Ovary (tissue), 9 donors: ENCODE data around the gene IL36A. TPM values are rescaled to one million over a fixed set of nuclear protein-coding genes. Genes with fewer than 3 reads are reported as not detected.

Experiments
- DNase-seq, 5 donors: peaks; one replicate each; pipeline ENCODE4 v3.0.0-alpha.2; 2019 to 2020
- H3K27ac ChIP-seq, 2 donors: fragments of 200-600 bp; one replicate each; pipeline versions ENCODE4 v1.5.1 to v1.8.0; 2019 to 2022
- H3K27me3 ChIP-seq: fragments of 200-600 bp; one replicate; pipeline ENCODE4 v1.8.0; 2022
- H3K36me3 ChIP-seq: fragments of 200-600 bp; sonication (generic); one replicate; pipeline ENCODE4 v1.5.1; 2019
- H3K4me1 ChIP-seq: one replicate; pipeline ENCODE4 v1.8.1; 2013; ENCODE audit warnings: mild to moderate bottlenecking, moderate library complexity; ENCODE audit not compliant: insufficient read depth
- H3K4me3 ChIP-seq: fragments of 200-600 bp; sonication (generic); one replicate; pipeline ENCODE4 v1.5.1; 2017
- H3K9me3 ChIP-seq, 2 donors: fragments of 200-600 bp in 1 of 2; sonication (generic) in 1 of 2; one replicate each; pipeline versions ENCODE4 v1.5.1 to v1.8.1; 2013 to 2019; ENCODE audit warnings: mild to moderate bottlenecking in 1 of 2, moderate library complexity in 1 of 2
- CTCF ChIP-seq, 3 donors: fragments of 450-650 bp in 2 of 3; fragments of 200-600 bp in 1 of 3; IDR thresholded peaks; one replicate each; pipeline versions ENCODE4 v1.5.1 to v1.8.0; 2016 to 2022; ENCODE audit warnings: antibody characterized with exemption in 3 of 3, mild to moderate bottlenecking in 1 of 3
- EP300 ChIP-seq: sonication (generic); formaldehyde crosslinking; IDR thresholded peaks from one replicate; pipeline ENCODE4 v1.6.1; 2017; ENCODE audit warnings: antibody characterized with exemption
- POLR2A ChIP-seq: fragments of 450-650 bp; IDR thresholded peaks from one replicate; pipeline ENCODE4 v1.6.1; 2017; ENCODE audit warnings: antibody characterized with exemption, mild to moderate bottlenecking, moderate library complexity
- WGBS, 3 donors: extraction: QIAGEN DNeasy Blood & Tissue Kit in 1 of 3; methylation state at CpG; one replicate each; pipeline versions ENCODE4 v1.1.5 to v1.1.7; 2013 to 2017; 5-methylcytosine and 5-hydroxymethylcytosine counted together
- intact Hi-C, 4 donors: fragments of 100-400 bp; cut with DNase I; formaldehyde crosslinking; loops; one replicate each; pipeline versions ENCODE4 v1.11.0 to v1.15.1; 2022 to 2023
- polyA plus RNA-seq, 2 donors: library from polyadenylated mRNA; stranded (reverse); fragments of 200-250 nt in 1 of 2; fragments of 350-450 nt in 1 of 2; fragmentation: Illumina TruSeq in 1 of 2; extraction: RNeasy Lipid Tissue Mini Kit (QIAGEN cat#74804) in 1 of 2; gene quantifications; one replicate each; pipeline ENCODE4 v1.2.3, GENCODE V29; 2013 to 2014
- total RNA-seq, 7 donors: library from RNA; depleted of rRNA in 2 of 7; stranded (reverse); fragments of >200 nt in 2 of 7; fragmentation: NEBNext Ultra II Directional in 3 of 7; extraction: Animal tissue kit (Norgen Biotek cat#: 25700) in 3 of 7; gene quantifications; one replicate each; pipeline versions ENCODE4 v1.1.0 to v1.2.4, GENCODE V29; 2016 to 2023
- donor health status: DM: no; HTN: no; CAD: no; lungs with moderate emphysema.
- donor health status: DM: no; HTN: no; CAD: no.
- donor health status: Bipolar disorder and iron deficiency.
- donor health status: DM: yes; HTN: yes; CAD: no.
- donor health status: DM: no; HTN: no; CAD: no.
- donor health status: DM: yes; HTN: yes; CAD: no.

IL36A gene
- total and polyA plus RNA-seq, 9 donors, result not detected

- H3K4me3 ChIP-seq, result no peak overlapping the region
- no peaks in the 10 kb centered on the region for H3K9me3 ChIP-seq
- no peaks in the 10 kb centered on the region for H3K27me3 ChIP-seq
- H3K36me3 ChIP-seq, result no peaks in the 10 kb centered on the region
- no peak for DNase-seq
- H3K27ac ChIP-seq, result no peak overlapping the region
- intact Hi-C loops, result no loop called here
- TF ChIP-seq POLR2A, result no peak
- no peak for TF ChIP-seq EP300
- no peak for TF ChIP-seq CTCF (IDR thresholded peaks at IDR 0.05)
- H3K4me1 ChIP-seq, result no peaks in the 10 kb centered on the region
- WGBS, 3 donors, result 88 to 93% (median 90%) methylated on average over 5 of the region's 5 CpGs
Measured at GRCh38 chr2:112985090-112985489, 20.2 kb upstream of the IL36A start.

GRCh38 chr2:112989611-112990010 lies 15.6 kb upstream of the IL36A start:
- TF ChIP-seq CTCF (IDR thresholded peaks at IDR 0.05) (no peak), EP300 (no peak), POLR2A (no peak)
- no peaks in the 10 kb centered on the region for H3K4me1 ChIP-seq
- no peaks in the 10 kb centered on the region for H3K36me3 ChIP-seq
- H3K27me3 ChIP-seq, result no peaks in the 10 kb centered on the region
- WGBS, 3 donors, result 69 to 76% (median 72%) methylated on average over 3 of the region's 3 CpGs
- H3K27ac ChIP-seq, result no peak overlapping the region
- intact Hi-C loops, result no loop called here
- H3K4me3 ChIP-seq, result no peak overlapping the region
- no peaks in the 10 kb centered on the region for H3K9me3 ChIP-seq
- no peak for DNase-seq

GRCh38 chr2:112993831-112994230 lies 11.4 kb upstream of the IL36A start:
- Histone ChIP-seq H3K4me1 (no peaks in the 10 kb centered on the region), H3K36me3 (no peaks in the 10 kb centered on the region), H3K27ac (no peak overlapping the region), H3K27me3 (no peaks in the 10 kb centered on the region), H3K4me3 (no peak overlapping the region), H3K9me3 (no peaks in the 10 kb centered on the region)
- intact Hi-C loops, result no loop called here
- no peak for TF ChIP-seq POLR2A
- DNase-seq, result no peak

- intact Hi-C loops, result no loop called here
Measured at GRCh38 chr2:112994648-112995047, 10.6 kb upstream of the IL36A start.

More at GRCh38 chr2:112994648-112995047, 10.6 kb upstream of the IL36A start:
- WGBS, 3 donors, result 79 to 96% (median 83%) methylated on average over 2 of the region's 2 CpGs
- H3K27me3 ChIP-seq, result no peaks in the 10 kb centered on the region
- H3K4me3 ChIP-seq, result no peak overlapping the region
- TF ChIP-seq POLR2A (no peak), CTCF (IDR thresholded peaks at IDR 0.05) (no peak), EP300 (no peak)
- no peak for DNase-seq
- no peaks in the 10 kb centered on the region for H3K4me1 ChIP-seq
- H3K9me3 ChIP-seq, result no peaks in the 10 kb centered on the region
- H3K27ac ChIP-seq, result no peak overlapping the region
- H3K36me3 ChIP-seq, result no peaks in the 10 kb centered on the region
